OCI-LY1 (cell line): ENCODE results near the gene NR1I2.

Source experiments
- H2AFZ ChIP-seq: fragments of 200-600 bp; sonication (generic), shearing (Covaris generic); 2 replicates; pipeline ENCODE4 v1.6.0; 2014; ENCODE audit warnings: antibody characterized with exemption, mild to moderate bottlenecking, low read length
- H3F3A ChIP-seq: fragments of 200-600 bp; sonication (generic), shearing (Covaris generic); 2 replicates; pipeline ENCODE4 v1.6.0; 2014; ENCODE audit warnings: mild to moderate bottlenecking, antibody characterized with exemption, low read length, moderate library complexity; ENCODE audit not compliant: insufficient read depth
- H3K27ac ChIP-seq: fragments of 200-600 bp; sonication (generic); 2 replicates; pipeline ENCODE4 v1.5.1; 2014; ENCODE audit warnings: low read length, mixed run types, mild to moderate bottlenecking, low read depth; ENCODE audit not compliant: poor library complexity, severe bottlenecking
- H3K27me3 ChIP-seq: fragments of 200-600 bp; sonication (generic); 2 replicates; pipeline ENCODE4 v1.6.0; 2014; ENCODE audit warnings: antibody characterized with exemption, mild to moderate bottlenecking, low read length, moderate library complexity; ENCODE audit not compliant: insufficient read depth
- H3K36me3 ChIP-seq: fragments of 200-600 bp; sonication (generic); 2 replicates; pipeline ENCODE4 v1.6.1; 2014; ENCODE audit warnings: mild to moderate bottlenecking, antibody characterized with exemption, low read length, moderate library complexity, mixed read lengths; ENCODE audit not compliant: insufficient read depth
- H3K4me1 ChIP-seq: fragments of 200-600 bp; sonication (generic); 2 replicates; pipeline ENCODE4 v1.5.1; 2014; ENCODE audit warnings: mild to moderate bottlenecking, low read length, moderate library complexity; ENCODE audit not compliant: insufficient read depth, severe bottlenecking
- H3K4me2 ChIP-seq: fragments of 200-600 bp; sonication (generic), shearing (Covaris generic); 2 replicates; pipeline ENCODE4 v1.6.1; 2014; ENCODE audit warnings: low read length
- H3K4me3 ChIP-seq: fragments of 200-600 bp; sonication (generic); 2 replicates; pipeline ENCODE4 v1.5.1; 2014; ENCODE audit warnings: low read length, low read depth, mild to moderate bottlenecking, mixed read lengths; ENCODE audit not compliant: poor library complexity, severe bottlenecking
- H3K79me2 ChIP-seq: fragments of 200-600 bp; shearing (Covaris generic); 2 replicates; pipeline ENCODE4 v1.6.1; 2016; ENCODE audit warnings: mixed run types, low read length, mixed read lengths; ENCODE audit not compliant: insufficient read depth
- H3K9ac ChIP-seq: fragments of 200-600 bp; sonication (generic), shearing (Covaris generic); 2 replicates; pipeline ENCODE4 v1.6.1; 2014; ENCODE audit warnings: mild to moderate bottlenecking, low read length, mixed read lengths
- H3K9me2 ChIP-seq: fragments of 200-600 bp; sonication (generic), shearing (Covaris generic); 2 replicates; pipeline ENCODE4 v1.6.1; 2014; ENCODE audit warnings: low read depth, mild to moderate bottlenecking, low read length, mixed read lengths
- H3K9me3 ChIP-seq: fragments of 200-600 bp; shearing (Covaris generic); 2 replicates; pipeline ENCODE4 v1.6.1; 2014; ENCODE audit warnings: low read length, mixed read lengths
- H4K20me1 ChIP-seq: fragments of 200-600 bp; sonication (generic), shearing (Covaris generic); 2 replicates; pipeline ENCODE4 v1.6.0; 2016; ENCODE audit warnings: mild to moderate bottlenecking, low read length; ENCODE audit not compliant: insufficient read depth
- EZH2 ChIP-seq: fragments of 200-600 bp; sonication (generic), shearing (Covaris generic); IDR thresholded peaks from 2 replicates; pipeline ENCODE4 v1.8.0; 2017; ENCODE audit warnings: borderline replicate concordance, mixed run types, mild to moderate bottlenecking, antibody characterized with exemption, low read length, moderate library complexity, mixed read lengths
- TF ChIP-seq, protein P1 (sequence below): fragments of 200-600 bp; sonication (generic), shearing (Covaris generic); IDR thresholded peaks from 2 replicates; pipeline ENCODE4 v1.5.1; 2017; ENCODE audit warnings: mild to moderate bottlenecking, antibody characterized with exemption, low read length, moderate library complexity, mixed read lengths

The NR1I2 gene

DNA sequence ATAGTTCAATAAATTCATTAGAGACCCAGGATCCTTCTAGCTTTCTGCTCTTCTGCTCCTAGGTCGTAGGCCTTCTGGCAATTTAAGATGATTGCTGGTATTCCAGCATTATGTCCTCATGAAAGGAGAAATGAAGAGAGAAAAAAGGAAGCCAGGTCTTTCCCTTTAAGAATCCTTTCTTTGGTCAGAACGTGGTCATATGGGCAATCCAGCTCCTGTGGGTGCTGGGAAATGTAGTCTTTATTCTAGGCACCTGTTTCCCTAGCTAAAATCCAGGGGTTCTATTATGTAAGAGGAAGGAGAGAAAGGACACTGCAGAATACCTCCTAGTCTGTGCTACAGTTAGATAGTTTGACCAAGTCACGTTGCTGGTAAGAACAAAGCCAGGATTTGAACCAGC, 35.5 kb upstream of the NR1I2 start:
- Histone ChIP-seq H3K4me2 (no peak overlapping the region), H3K9me3 (no peaks in the 10 kb centered on the region), H3K9me2 (no peaks in the 10 kb centered on the region)

DNA sequence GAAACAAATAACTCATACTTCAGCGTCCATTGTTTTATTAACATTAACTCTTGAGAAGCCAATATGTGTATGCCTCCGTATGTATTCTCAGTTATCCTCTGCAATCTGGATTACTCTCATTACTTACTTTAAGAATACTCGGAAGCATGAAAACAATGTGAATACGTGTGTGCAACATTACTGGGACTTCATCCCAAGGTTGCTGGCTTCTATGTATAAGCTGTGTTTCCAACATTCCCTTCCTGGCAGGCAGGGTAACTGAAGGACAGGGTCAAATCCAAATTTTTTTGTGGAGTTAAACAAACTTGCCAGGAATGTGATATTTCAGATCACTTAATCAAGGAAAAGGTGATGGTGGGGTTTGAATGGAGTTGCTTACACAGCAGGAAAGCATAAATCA, 34.5 kb upstream of the NR1I2 start:
- Histone ChIP-seq H3K27ac (no peak overlapping the region), H3K36me3 (no peaks in the 10 kb centered on the region), H3K4me2 (no peak overlapping the region), H3K9ac (no peak overlapping the region), H3K79me2 (no peaks in the 10 kb centered on the region), H3F3A (no peaks in the 10 kb centered on the region), H3K9me3 (no peaks in the 10 kb centered on the region), H3K4me3 (no peak overlapping the region), H4K20me1 (no peaks in the 10 kb centered on the region), H2AFZ (no peak overlapping the region), H3K27me3 (no peaks in the 10 kb centered on the region), H3K4me1 (no peaks in the 10 kb centered on the region), H3K9me2 (no peaks in the 10 kb centered on the region)
- TF ChIP-seq, protein P1, sequence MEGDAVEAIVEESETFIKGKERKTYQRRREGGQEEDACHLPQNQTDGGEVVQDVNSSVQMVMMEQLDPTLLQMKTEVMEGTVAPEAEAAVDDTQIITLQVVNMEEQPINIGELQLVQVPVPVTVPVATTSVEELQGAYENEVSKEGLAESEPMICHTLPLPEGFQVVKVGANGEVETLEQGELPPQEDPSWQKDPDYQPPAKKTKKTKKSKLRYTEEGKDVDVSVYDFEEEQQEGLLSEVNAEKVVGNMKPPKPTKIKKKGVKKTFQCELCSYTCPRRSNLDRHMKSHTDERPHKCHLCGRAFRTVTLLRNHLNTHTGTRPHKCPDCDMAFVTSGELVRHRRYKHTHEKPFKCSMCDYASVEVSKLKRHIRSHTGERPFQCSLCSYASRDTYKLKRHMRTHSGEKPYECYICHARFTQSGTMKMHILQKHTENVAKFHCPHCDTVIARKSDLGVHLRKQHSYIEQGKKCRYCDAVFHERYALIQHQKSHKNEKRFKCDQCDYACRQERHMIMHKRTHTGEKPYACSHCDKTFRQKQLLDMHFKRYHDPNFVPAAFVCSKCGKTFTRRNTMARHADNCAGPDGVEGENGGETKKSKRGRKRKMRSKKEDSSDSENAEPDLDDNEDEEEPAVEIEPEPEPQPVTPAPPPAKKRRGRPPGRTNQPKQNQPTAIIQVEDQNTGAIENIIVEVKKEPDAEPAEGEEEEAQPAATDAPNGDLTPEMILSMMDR: no peak
- TF ChIP-seq EZH2: no peak

More for the DNA sequence above, 35.5 kb upstream of the NR1I2 start:
- Histone ChIP-seq H3K36me3 (no peaks in the 10 kb centered on the region), H3K27ac (no peak overlapping the region), H4K20me1 (no peaks in the 10 kb centered on the region), H3K4me1 (no peaks in the 10 kb centered on the region), H3K9ac (no peak overlapping the region), H3K79me2 (no peaks in the 10 kb centered on the region), H3K4me3 (no peak overlapping the region), H2AFZ (no peak overlapping the region), H3F3A (no peaks in the 10 kb centered on the region), H3K27me3 (no peaks in the 10 kb centered on the region)
- TF ChIP-seq, protein P1: no peak
- no peak for TF ChIP-seq EZH2

DNA sequence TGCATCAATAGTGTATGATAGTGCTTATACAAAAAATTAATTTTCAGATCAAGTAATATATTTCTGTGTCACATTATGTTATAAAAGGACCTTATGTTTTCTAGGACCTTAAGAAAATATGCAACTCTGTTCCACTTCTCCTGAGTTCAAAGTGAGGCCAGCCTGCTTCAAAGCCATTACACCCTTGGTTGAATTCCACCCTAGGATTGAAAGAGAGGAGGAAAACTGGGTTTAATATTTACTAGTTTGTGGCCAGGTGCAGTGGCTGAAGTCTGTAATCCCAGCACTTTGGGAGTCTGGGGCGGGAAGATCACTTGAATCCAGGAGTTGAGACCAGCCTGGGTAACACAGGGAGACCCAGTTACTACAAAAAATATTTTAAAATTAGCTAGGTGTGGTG, 32.9 kb upstream of the NR1I2 start:
- Histone ChIP-seq H3K27me3 (no peaks in the 10 kb centered on the region), H4K20me1 (no peaks in the 10 kb centered on the region), H3K36me3 (no peaks in the 10 kb centered on the region), H3K4me3 (no peak overlapping the region), H2AFZ (no peak overlapping the region), H3K4me2 (no peak overlapping the region), H3K9ac (no peak overlapping the region), H3K27ac (no peak overlapping the region), H3K79me2 (no peaks in the 10 kb centered on the region), H3F3A (no peaks in the 10 kb centered on the region), H3K4me1 (no peaks in the 10 kb centered on the region), H3K9me3 (no peaks in the 10 kb centered on the region), H3K9me2 (no peaks in the 10 kb centered on the region)
- TF ChIP-seq EZH2: no peak
- TF ChIP-seq, protein P1: no peak
